Keratinocyte (primary cell): ENCODE data around the gene GNB1. TPM values are rescaled to one million over a fixed set of nuclear protein-coding genes. Genes with fewer than 3 reads are reported as not detected.

Experiments used
- DNase-seq: peaks from one replicate; pipeline ENCODE4 v3.0.0-alpha.2; 2011; ENCODE audit warnings: low read depth, missing footprints, low spot score
- FAIRE-seq: peaks from 2 replicates; lab custom pipeline; 2011; peaks lifted over from hg19 to GRCh38; lab: Jason Lieb, UNC
- H2AFZ ChIP-seq: 2 replicates; pipeline ENCODE4 v1.6.0; 2012; ENCODE audit warnings: low read length, control low read depth, inconsistent platforms; ENCODE audit not compliant: control insufficient read depth
- H3K27ac ChIP-seq: 2 replicates; pipeline ENCODE4 v1.5.1; 2011; ENCODE audit warnings: low read length; ENCODE audit not compliant: control insufficient read depth, insufficient read depth
- H3K27me3 ChIP-seq: 3 replicates; pipeline ENCODE4 v1.6.0; 2011; ENCODE audit warnings: low read length; ENCODE audit not compliant: control insufficient read depth, insufficient read depth; ENCODE audit errors: extremely low read depth
- H3K36me3 ChIP-seq, 2 experiments: 2 replicates in 1 of 2; 3 replicates in 1 of 2; pipeline ENCODE4 v1.5.1; 2011; ENCODE audit warnings: low read length in 2 of 2, mild to moderate bottlenecking in 1 of 2; ENCODE audit not compliant: control insufficient read depth in 2 of 2, insufficient read depth in 2 of 2; ENCODE audit errors: extremely low read depth in 1 of 2
- H3K4me1 ChIP-seq: 3 replicates; pipeline ENCODE4 v1.5.1; 2011; ENCODE audit warnings: low read length; ENCODE audit not compliant: control insufficient read depth, insufficient read depth; ENCODE audit errors: extremely low read depth
- H3K4me2 ChIP-seq: 3 replicates; pipeline ENCODE4 v1.6.0; 2011; ENCODE audit warnings: low read depth, low read length; ENCODE audit not compliant: control insufficient read depth, insufficient read depth; ENCODE audit errors: extremely low read depth
- H3K4me3 ChIP-seq, 3 experiments: fragments of 200-600 bp in 1 of 3; sonication (generic) in 1 of 3; 2 replicates in 2 of 3; 3 replicates in 1 of 3; pipeline ENCODE4 v1.5.1; 2011 to 2016; ENCODE audit warnings: low read length in 3 of 3, mild to moderate bottlenecking in 3 of 3, control low read depth in 2 of 3, inconsistent platforms in 1 of 3, low read depth in 1 of 3, mixed read lengths in 1 of 3, mixed run types in 1 of 3, moderate library complexity in 1 of 3; ENCODE audit not compliant: control insufficient read depth in 2 of 3, insufficient read depth in 2 of 3; ENCODE audit errors: extremely low read depth in 1 of 3
- H3K79me2 ChIP-seq: 2 replicates; pipeline ENCODE4 v1.6.0; 2012; ENCODE audit warnings: low read length; ENCODE audit not compliant: control insufficient read depth, insufficient read depth
- H3K9ac ChIP-seq: 3 replicates; pipeline ENCODE4 v1.6.0; 2011; ENCODE audit warnings: low read length; ENCODE audit not compliant: control insufficient read depth, insufficient read depth; ENCODE audit errors: extremely low read depth
- H3K9me1 ChIP-seq: 3 replicates; pipeline ENCODE4 v1.6.0; 2011; ENCODE audit warnings: low read length; ENCODE audit not compliant: control insufficient read depth, insufficient read depth; ENCODE audit errors: extremely low read depth
- H3K9me3 ChIP-seq: 2 replicates; pipeline ENCODE4 v1.5.1; 2012; ENCODE audit warnings: low read depth, low read length; ENCODE audit not compliant: control insufficient read depth
- H4K20me1 ChIP-seq: 3 replicates; pipeline ENCODE4 v1.6.0; 2011; ENCODE audit warnings: low read length; ENCODE audit not compliant: control insufficient read depth, insufficient read depth; ENCODE audit errors: extremely low read depth
- EZH2 ChIP-seq: IDR thresholded peaks from one replicate; pipeline ENCODE4 v1.6.1; 2012; ENCODE audit warnings: inconsistent platforms, mild to moderate bottlenecking, low read length, moderate library complexity
- dilution Hi-C: fragments of 300-500 bp; cut with MboI; formaldehyde crosslinking; loops from one replicate; pipeline ENCODE4 v1.7.0; 2020; ENCODE audit warnings: low sequenced_read_pairs; ENCODE audit not compliant: extremely low pct_ligation_motif_present
- polyA plus RNA-seq, 5 experiments: library from polyadenylated mRNA; depleted of rRNA in 3 of 5; stranded (reverse) in 3 of 5; stranded (forward) in 1 of 5; unstranded in 1 of 5; fragments of >200 nt; gene quantifications; 1 replicate in 1 of 5; 2 replicates in 3 of 5; 3 replicates in 1 of 5; pipeline versions ENCODE4 v1.2.1 to v1.2.3, GENCODE V29; 2011 to 2012; ENCODE audit warnings: missing spikeins in 2 of 5, low read depth in 1 of 5, low replicate concordance in 1 of 5
- TF ChIP-seq, protein P1 (sequence below), 3 experiments: IDR thresholded peaks in 1 of 3; conservative IDR thresholded peaks in 1 of 3; optimal IDR thresholded peaks in 1 of 3; 2 replicates in 2 of 3; 3 replicates in 1 of 3; pipeline versions ENCODE3 to v1.5.1; 2011; ENCODE audit warnings: low read length in 3 of 3, mild to moderate bottlenecking in 3 of 3, moderate library complexity in 2 of 3, control low read depth in 1 of 3, inconsistent platforms in 1 of 3; ENCODE audit not compliant: insufficient read depth in 2 of 3; ENCODE audit errors: extremely low read depth in 1 of 3

GNB1 gene
- polyA plus RNA-seq, 1 donor (not counting 4 experiments of a cell fraction or from before 2014, with no cell fraction given) = 364 TPM

GRCh38 chr1:1782399-1783221 lies 108.3 kb downstream of the GNB1 start:
- H3K27me3 ChIP-seq = no peaks in the 10 kb centered on the region
- dilution Hi-C loops = no loop called here
- peak overlapping the region; percentile 50 for H3K4me2 ChIP-seq
- H3K9me3 ChIP-seq = no peaks in the 10 kb centered on the region
- no peaks in the 10 kb centered on the region for H4K20me1 ChIP-seq
- H3K9me1 ChIP-seq = no peaks in the 10 kb centered on the region
- no peak for DNase-seq
- TF ChIP-seq EZH2 = no peak
- TF ChIP-seq, protein P1, sequence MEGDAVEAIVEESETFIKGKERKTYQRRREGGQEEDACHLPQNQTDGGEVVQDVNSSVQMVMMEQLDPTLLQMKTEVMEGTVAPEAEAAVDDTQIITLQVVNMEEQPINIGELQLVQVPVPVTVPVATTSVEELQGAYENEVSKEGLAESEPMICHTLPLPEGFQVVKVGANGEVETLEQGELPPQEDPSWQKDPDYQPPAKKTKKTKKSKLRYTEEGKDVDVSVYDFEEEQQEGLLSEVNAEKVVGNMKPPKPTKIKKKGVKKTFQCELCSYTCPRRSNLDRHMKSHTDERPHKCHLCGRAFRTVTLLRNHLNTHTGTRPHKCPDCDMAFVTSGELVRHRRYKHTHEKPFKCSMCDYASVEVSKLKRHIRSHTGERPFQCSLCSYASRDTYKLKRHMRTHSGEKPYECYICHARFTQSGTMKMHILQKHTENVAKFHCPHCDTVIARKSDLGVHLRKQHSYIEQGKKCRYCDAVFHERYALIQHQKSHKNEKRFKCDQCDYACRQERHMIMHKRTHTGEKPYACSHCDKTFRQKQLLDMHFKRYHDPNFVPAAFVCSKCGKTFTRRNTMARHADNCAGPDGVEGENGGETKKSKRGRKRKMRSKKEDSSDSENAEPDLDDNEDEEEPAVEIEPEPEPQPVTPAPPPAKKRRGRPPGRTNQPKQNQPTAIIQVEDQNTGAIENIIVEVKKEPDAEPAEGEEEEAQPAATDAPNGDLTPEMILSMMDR (optimal IDR thresholded peaks at IDR 0.05 in 1 of 3, IDR thresholded peaks at IDR 0.05 in 1 of 3, conservative IDR thresholded peaks at IDR 0.05 in 1 of 3; ENCODE audit: extremely low read depth in 1 of 3, insufficient read depth in 2 of 3, low read length in 3 of 3) = no peak
- H3K27ac ChIP-seq = no peak overlapping the region
- peak overlapping the region; percentile 3 for H3K9ac ChIP-seq
- peak overlapping the region in 1 of 3 experiments; percentile 40 for H3K4me3 ChIP-seq
- H2AFZ ChIP-seq = no peak overlapping the region
- peaks cover 14 to 15% of the 10 kb centered on the region in 2 experiments for H3K36me3 ChIP-seq
- no peak for FAIRE-seq
- H3K79me2 ChIP-seq = peaks cover 5% of the 10 kb centered on the region
- peaks cover 38% of the 10 kb centered on the region for H3K4me1 ChIP-seq

DNA sequence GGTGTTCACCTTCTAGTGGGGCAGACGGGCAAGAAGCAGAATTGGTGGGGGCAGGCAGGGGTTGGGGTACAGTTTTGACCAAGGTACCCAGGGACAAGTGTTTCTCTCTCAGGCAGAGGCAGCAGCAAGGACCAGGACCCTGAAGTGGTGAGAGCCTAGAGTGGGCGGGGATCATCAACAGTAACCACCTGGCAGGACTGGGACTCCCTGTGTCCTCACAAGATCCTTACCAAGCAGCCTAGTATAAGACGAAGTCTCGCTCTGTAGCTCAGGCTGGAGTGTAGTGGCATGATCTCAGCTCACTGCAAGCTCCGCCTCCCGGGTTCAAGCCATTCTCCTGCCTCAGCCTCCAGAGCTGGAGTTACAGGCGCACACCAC lies 109.4 kb downstream of the GNB1 start:
- no peaks in the 10 kb centered on the region for H3K27me3 ChIP-seq
- peaks cover 43% of the 10 kb centered on the region for H3K4me1 ChIP-seq
- no peak overlapping the region for H3K4me3 ChIP-seq
- peaks cover 5 to 8% of the 10 kb centered on the region in 2 experiments for H3K36me3 ChIP-seq
- no peaks in the 10 kb centered on the region for H3K9me3 ChIP-seq
- no peak overlapping the region for H3K27ac ChIP-seq
- H3K9me1 ChIP-seq = no peaks in the 10 kb centered on the region
- no peak for TF ChIP-seq EZH2
- TF ChIP-seq, protein P1 (optimal IDR thresholded peaks at IDR 0.05 in 1 of 3, IDR thresholded peaks at IDR 0.05 in 1 of 3, conservative IDR thresholded peaks at IDR 0.05 in 1 of 3; ENCODE audit: extremely low read depth in 1 of 3, insufficient read depth in 2 of 3, low read length in 3 of 3) = no peak
- no peaks in the 10 kb centered on the region for H4K20me1 ChIP-seq
- no peak overlapping the region for H3K9ac ChIP-seq
- FAIRE-seq = no peak
- dilution Hi-C loops = no loop called here
- H3K79me2 ChIP-seq = peaks cover 15% of the 10 kb centered on the region
- H2AFZ ChIP-seq = no peak overlapping the region
- H3K4me2 ChIP-seq = no peak overlapping the region
- no peak for DNase-seq
